Peyer's patch (tissue), 4 donors: ENCODE results near the gene CXCL3. TPM values are rescaled to one million over a fixed set of nuclear protein-coding genes. Genes with fewer than 3 reads are reported as not detected.
"Not testable (repeated sequence)": the region's sequence is repeated elsewhere in the genome, so short reads cannot be mapped to it uniquely, and the experiment has no call there.

ENCODE experiments used
- DNase-seq, 3 donors: peaks; one replicate each; pipeline ENCODE4 v3.0.0-alpha.2; 2017 to 2019
- H3K27ac ChIP-seq, 4 donors: fragments of 200-600 bp; sonication (generic); one replicate each; pipeline ENCODE4 v1.5.1; 2016 to 2019
- H3K27me3 ChIP-seq, 2 donors: fragments of 200-600 bp; sonication (generic); one replicate each; pipeline ENCODE4 v1.5.1; 2019
- H3K36me3 ChIP-seq, 3 donors: fragments of 200-600 bp; sonication (generic); one replicate each; pipeline ENCODE4 v1.5.1; 2016 to 2019
- H3K4me1 ChIP-seq, 4 donors: fragments of 200-600 bp; sonication (generic); one replicate each; pipeline ENCODE4 v1.5.1; 2016 to 2019
- H3K4me3 ChIP-seq, 4 donors: fragments of 200-600 bp; sonication (generic); 1 replicate in 3 of 4; 2 replicates in 1 of 4; pipeline ENCODE4 v1.5.1; 2016 to 2019; ENCODE audit warnings: mild to moderate bottlenecking in 1 of 4
- H3K9me3 ChIP-seq, 4 donors: fragments of 200-600 bp; sonication (generic); one replicate each; pipeline ENCODE4 v1.5.1; 2016 to 2019; ENCODE audit warnings: mild to moderate bottlenecking in 1 of 4
- POLR2A ChIP-seq, 2 donors: fragments of 450-650 bp; IDR thresholded peaks; one replicate each; pipeline ENCODE4 v1.5.1; 2017; ENCODE audit warnings: antibody characterized with exemption in 2 of 2, mild to moderate bottlenecking in 2 of 2, moderate library complexity in 2 of 2
- total RNA-seq, 4 donors: library from RNA; depleted of rRNA; stranded (reverse); fragments of >200 nt; gene quantifications; one replicate each; pipeline ENCODE4 v1.1.0, GENCODE V29; 2016
- TF ChIP-seq, protein P1 (sequence below), 6 experiments: fragments of 450-650 bp in 4 of 6; fragments of 200-600 bp in 2 of 6; sonication (generic) in 1 of 6; IDR thresholded peaks; one replicate each; pipeline ENCODE4 v1.5.1; 2017 to 2019; ENCODE audit warnings: antibody characterized with exemption in 6 of 6, mild to moderate bottlenecking in 3 of 6, moderate library complexity in 1 of 6

The CXCL3 gene
- 1 to 10 TPM; 1.5 to 3.3 (median 2.2) TPM for total RNA-seq

DNA sequence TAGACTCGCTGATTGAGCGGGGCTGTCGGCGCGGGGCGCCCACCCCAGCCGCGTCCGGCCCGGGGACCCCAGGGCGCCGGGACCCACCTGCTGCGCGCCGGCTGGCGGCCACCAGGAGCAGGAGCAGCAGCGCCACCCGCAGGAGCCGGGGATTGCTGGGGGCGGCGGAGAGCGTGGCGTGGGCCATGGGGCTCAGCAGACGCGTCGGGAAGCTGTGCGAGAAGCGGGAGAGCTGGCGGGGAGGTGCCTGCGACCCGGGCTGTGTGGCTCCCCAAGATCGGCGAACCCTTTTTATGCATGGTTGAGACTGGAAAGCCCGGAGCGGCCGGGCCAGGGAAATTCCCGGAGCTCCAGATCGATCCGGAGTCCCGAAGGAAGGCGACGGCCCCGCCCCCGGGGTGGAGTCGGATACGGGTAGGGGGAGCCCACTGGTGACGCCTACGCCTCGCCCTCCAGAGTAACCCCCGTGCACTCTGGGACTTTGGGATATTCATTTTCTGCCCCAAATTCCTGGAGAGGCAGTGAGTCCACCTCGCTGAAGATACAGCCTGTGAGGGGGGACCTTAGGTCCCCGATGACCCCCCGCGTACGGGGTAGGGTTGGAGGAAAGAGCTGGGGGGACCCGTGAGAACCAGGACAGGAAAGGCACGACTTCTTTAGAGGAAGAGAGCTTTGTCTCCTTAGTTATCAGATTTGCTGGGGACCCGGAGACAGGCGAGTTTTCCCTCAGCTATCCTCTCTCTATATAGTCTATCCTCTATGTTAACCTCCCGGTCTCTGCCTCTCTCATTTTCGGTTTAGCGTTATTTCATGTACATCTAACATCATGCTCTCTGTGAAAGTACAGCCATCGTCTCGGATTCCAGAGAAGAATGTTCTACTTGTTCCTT is at the start of gene CXCL3:
TSS of gene CXCL3 (minus strand) at position 265 of the 890 bp plus-strand sequence. CDS start at position 187, 78 bp downstream.
- H3K36me3 ChIP-seq = no peaks in the 10 kb centered on the region
- peak; percentile 18 to 85 (median 82) for DNase-seq
- peak within 1 kb of the TSS; percentile 47 to 79 (median 66) for H3K27ac ChIP-seq
- no peaks in the 10 kb centered on the region for H3K9me3 ChIP-seq
- H3K4me1 ChIP-seq = no peaks in the 10 kb centered on the region
- no peaks in the 10 kb centered on the region for H3K27me3 ChIP-seq
- TF ChIP-seq, protein P1, sequence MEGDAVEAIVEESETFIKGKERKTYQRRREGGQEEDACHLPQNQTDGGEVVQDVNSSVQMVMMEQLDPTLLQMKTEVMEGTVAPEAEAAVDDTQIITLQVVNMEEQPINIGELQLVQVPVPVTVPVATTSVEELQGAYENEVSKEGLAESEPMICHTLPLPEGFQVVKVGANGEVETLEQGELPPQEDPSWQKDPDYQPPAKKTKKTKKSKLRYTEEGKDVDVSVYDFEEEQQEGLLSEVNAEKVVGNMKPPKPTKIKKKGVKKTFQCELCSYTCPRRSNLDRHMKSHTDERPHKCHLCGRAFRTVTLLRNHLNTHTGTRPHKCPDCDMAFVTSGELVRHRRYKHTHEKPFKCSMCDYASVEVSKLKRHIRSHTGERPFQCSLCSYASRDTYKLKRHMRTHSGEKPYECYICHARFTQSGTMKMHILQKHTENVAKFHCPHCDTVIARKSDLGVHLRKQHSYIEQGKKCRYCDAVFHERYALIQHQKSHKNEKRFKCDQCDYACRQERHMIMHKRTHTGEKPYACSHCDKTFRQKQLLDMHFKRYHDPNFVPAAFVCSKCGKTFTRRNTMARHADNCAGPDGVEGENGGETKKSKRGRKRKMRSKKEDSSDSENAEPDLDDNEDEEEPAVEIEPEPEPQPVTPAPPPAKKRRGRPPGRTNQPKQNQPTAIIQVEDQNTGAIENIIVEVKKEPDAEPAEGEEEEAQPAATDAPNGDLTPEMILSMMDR (IDR thresholded peaks at IDR 0.05) = peak in 4 of 6 experiments; percentile 23 to 72 (median 62)
- peak in 1 of 2 donors; percentile 31 for TF ChIP-seq POLR2A (IDR thresholded peaks at IDR 0.05)
- H3K4me3 ChIP-seq = peak within 1 kb of the TSS; percentile 45 to 88 (median 69)

DNA sequence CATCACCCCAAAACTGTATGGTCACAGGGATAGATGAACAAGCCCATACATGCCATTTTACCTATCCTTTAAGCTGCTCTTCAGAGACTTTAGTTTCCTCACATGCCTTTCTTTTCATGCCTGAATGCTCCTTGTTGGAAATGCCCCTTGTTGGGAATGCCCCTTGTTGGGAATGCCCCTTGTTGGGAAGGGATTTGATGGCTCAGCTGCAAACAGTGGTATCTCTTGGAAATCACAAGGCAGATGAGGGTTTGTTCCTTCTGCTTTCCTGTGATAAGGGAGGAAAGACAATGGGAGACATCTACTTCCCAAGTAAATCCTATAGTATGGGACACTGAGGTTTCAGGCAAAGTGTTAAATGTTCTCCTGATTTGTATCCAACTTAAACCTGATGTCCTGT is 49.0 kb upstream of the CXCL3 start:
- Histone ChIP-seq H3K9me3 (no peaks in the 10 kb centered on the region), H3K27me3 (no peaks in the 10 kb centered on the region), H3K36me3 (no peaks in the 10 kb centered on the region), H3K4me3 (no peak overlapping the region), H3K27ac (no peak overlapping the region), H3K4me1 (peaks cover 0 to 4% (median 0%) of the 10 kb centered on the region in 4 donors)
- no peak for DNase-seq
- no peak for TF ChIP-seq POLR2A (IDR thresholded peaks at IDR 0.05)

DNA sequence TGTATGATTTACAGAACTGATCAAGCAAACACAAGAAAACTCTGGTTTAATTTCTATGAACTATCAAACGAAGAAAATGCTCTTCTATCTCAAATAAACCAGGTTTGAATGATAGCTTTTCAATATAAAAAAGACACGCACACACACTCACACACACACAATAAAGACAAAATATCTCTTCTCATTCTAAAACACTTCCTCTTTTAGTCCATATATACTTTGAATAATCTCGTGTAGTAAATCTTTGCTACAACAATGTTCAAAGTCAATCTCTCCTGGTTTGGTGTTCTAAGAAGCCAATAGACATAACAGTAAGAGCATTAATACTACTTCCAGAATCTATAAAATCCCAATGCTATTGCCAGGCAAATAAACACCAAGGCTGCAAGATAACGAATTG is 47.2 kb upstream of the CXCL3 start:
- peaks cover 0 to 4% (median 0%) of the 10 kb centered on the region in 4 donors for H3K4me1 ChIP-seq
- TF ChIP-seq POLR2A (IDR thresholded peaks at IDR 0.05) = no peak
- TF ChIP-seq, protein P1 (IDR thresholded peaks at IDR 0.05) = no peak

DNA sequence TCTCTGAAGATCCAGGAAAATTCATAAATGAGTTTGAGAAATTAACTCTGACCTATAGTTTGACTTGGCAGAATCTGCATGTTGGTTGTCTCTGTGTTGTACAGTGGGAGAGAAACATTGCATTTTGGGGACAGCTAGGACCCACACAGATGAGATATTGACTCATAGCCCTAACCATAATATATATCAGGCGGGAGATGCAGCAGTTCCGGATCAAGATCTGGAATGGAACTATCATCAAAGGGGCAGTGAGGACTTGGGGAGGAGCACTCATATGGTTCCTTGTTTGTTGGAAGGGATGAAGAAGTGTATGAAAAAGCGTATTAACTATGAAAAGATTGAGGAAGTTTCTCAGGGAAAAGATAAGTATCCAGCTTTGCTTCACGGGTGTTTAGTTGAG is 46.5 kb upstream of the CXCL3 start:
- no peak for TF ChIP-seq POLR2A (IDR thresholded peaks at IDR 0.05)
- TF ChIP-seq, protein P1 (IDR thresholded peaks at IDR 0.05) = no peak
- Histone ChIP-seq H3K27ac (no peak overlapping the region), H3K4me1 (peaks cover 0 to 4% (median 0%) of the 10 kb centered on the region in 4 donors), H3K36me3 (no peaks in the 10 kb centered on the region), H3K27me3 (no peaks in the 10 kb centered on the region), H3K4me3 (no peak overlapping the region), H3K9me3 (no peaks in the 10 kb centered on the region)
- no peak for DNase-seq

More for the DNA sequence above, 47.2 kb upstream of the CXCL3 start:
- no peak overlapping the region for H3K27ac ChIP-seq
- H3K4me3 ChIP-seq = no peak overlapping the region
- no peaks in the 10 kb centered on the region for H3K36me3 ChIP-seq
- H3K27me3 ChIP-seq = no peaks in the 10 kb centered on the region
- no peak for DNase-seq
- H3K9me3 ChIP-seq = no peaks in the 10 kb centered on the region

DNA sequence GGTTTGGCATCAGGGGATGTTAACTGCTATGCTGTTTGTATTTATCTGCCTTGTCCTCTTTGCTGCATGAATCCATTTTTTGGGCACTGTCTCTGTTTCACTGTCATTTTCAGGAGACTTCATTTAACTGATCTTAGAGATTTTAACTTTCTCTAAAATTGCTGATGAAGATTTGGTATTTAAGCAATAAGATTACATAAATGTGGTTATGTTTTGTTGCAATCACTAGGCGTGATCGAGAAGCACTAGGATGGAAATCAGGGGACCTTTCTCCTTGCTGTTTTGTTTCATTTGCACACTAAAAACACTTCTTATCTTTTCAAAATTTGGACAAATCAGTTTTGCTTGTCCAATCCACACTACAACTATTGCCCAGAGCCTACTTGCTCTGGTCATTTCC is 45.1 kb upstream of the CXCL3 start:
- no peak for TF ChIP-seq POLR2A (IDR thresholded peaks at IDR 0.05)
- TF ChIP-seq, protein P1 (IDR thresholded peaks at IDR 0.05) = no peak
- no peak overlapping the region for H3K4me3 ChIP-seq
- H3K4me1 ChIP-seq = no peaks in the 10 kb centered on the region
- H3K36me3 ChIP-seq = no peaks in the 10 kb centered on the region
- DNase-seq = no peak
- H3K9me3 ChIP-seq = no peaks in the 10 kb centered on the region
- no peaks in the 10 kb centered on the region for H3K27me3 ChIP-seq
- no peak overlapping the region for H3K27ac ChIP-seq

DNA sequence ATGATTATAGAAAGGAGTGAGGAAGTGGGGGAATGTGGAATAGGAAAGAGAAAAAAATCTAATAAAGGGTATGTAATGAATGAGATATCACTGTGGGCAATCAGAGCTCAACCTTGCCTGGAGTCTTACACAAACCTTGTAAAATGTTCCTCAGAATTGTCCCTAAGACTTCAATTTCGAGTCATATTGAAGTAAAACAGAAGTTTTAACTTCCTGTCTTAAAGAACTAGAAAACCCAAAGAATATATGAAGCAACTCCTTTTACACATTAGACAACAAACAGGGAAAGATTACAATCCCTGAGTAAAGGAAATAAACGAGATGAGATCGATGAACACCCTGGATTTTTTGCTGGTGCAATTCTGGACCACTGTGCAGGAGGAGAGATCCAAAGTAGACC is 42.5 kb upstream of the CXCL3 start:
- no peak for DNase-seq
- TF ChIP-seq, protein P1 (IDR thresholded peaks at IDR 0.05) = no peak
- no peak for TF ChIP-seq POLR2A (IDR thresholded peaks at IDR 0.05)
- no peaks in the 10 kb centered on the region for H3K36me3 ChIP-seq
- no peaks in the 10 kb centered on the region for H3K9me3 ChIP-seq
- H3K27me3 ChIP-seq = no peaks in the 10 kb centered on the region
- H3K4me3 ChIP-seq = no peak overlapping the region
- no peaks in the 10 kb centered on the region for H3K4me1 ChIP-seq
- H3K27ac ChIP-seq = no peak overlapping the region

DNA sequence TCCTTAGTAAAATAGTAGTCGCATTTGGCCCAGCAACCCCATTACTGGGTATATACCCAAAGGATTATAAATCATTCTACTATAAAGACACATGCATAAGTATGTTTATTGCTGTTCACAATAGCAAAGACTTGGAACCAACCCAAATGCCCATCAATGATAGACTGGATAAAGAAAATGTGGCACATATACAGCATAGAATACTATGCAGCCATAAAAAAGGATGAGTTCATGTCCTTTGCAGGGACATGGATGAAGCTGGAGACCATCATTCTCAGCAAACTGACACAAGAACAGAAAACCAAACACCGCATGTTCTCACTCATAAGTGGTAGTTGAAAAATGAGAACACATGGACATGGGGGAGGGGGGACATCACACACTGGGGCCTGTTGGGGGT is 41.9 kb upstream of the CXCL3 start:
- not testable (repeated sequence) for H3K27ac ChIP-seq, H3K4me3 ChIP-seq, H3K9me3 ChIP-seq, H3K36me3 ChIP-seq, H3K4me1 ChIP-seq, H3K27me3 ChIP-seq, DNase-seq

DNA sequence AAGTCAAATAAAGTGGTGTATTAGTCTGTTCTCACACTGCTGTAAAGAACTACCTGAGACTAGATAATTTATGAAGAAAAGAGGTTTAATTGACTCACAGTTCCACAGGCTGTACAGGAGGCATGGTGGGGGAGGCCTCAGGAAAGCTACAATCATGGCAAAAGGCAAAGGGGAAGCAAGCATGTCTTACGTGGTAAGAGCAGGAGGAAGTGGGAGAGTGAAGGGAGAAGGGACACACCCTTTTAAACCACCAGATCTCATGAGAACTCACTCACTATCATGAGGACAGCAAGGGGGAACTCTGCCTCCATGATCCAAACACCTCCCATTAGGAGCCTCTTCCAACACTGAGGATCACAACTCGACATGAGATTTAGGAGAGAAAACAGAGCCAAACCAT is 40.5 kb upstream of the CXCL3 start:
- not testable (repeated sequence) for H3K27ac ChIP-seq, H3K4me3 ChIP-seq, H3K36me3 ChIP-seq, DNase-seq, H3K27me3 ChIP-seq, H3K4me1 ChIP-seq, H3K9me3 ChIP-seq
